Measurements from ENCODE around the gene OGDH. TPM values are rescaled to one million over a fixed set of nuclear protein-coding genes. Genes with fewer than 3 reads are reported as not detected.
A peak's percentile ranks its signal among the peaks of the same experiment; 100 is the strongest.
"Not testable (repeated sequence)": the region's sequence is repeated elsewhere in the genome, so short reads cannot be mapped to it uniquely, and the experiment has no call there.

The OGDH gene
- total and polyA plus RNA-seq, 7 donors = 176 to 500 (median 252) TPM

DNA sequence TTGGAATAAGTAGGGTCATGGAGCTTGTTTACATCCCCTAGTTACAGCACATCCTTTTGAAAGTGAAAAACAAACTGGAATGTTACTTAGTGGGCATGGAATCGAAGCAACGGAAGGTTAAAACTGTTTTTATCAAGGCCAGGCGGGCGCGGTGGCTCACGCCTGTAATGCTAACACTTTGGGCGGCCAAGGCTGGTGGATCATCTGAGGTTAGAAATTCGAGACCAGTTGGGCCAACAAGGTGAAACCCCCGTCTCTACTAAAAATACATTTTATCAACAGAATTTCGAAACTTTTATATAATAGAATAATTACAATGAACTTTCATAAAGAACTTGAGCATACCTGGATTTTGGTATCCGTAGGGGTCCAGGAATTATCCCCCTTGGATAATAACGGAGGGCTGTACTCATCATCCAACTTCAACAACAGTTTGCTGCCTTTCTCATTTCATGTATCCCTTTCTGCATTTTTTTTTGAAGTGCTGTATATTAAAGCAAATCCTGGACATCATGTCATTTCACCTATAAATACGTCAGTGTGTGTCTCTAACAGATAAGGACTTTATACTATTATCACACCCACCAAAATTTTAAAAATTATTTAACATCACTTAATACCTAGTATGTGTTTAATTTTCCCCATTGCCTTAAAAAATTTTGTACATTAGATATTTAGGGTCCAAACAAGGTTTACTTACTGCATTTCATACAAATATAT is 23.1 kb upstream of the OGDH start:
- Histone ChIP-seq H3K27me3 (ENCODE audit: insufficient read depth in 3 of 3, low read length in 2 of 3) (no peaks in the 10 kb centered on the region), H3K4me3 (peak overlapping the region; percentile 96), H3K27ac (peak overlapping the region; percentile 94), H3K9me3 (no peaks in the 10 kb centered on the region), H3K4me1 (peaks cover 25% of the 10 kb centered on the region), H3K36me3 (ENCODE audit: insufficient read depth in 1 of 2, low read depth in 1 of 2) (peaks cover 0 to 26% of the 10 kb centered on the region in 2 donors)
- ATAC-seq (no peak), DNase-seq (no peak)
- intact Hi-C loops (cut with DNase I) = loop anchor here in 1 of 2 donors (10.0 kb wide), 1 partner anchor 551 kb away; no protein-coding TSS in a partner anchor
- WGBS, 3 donors = 54 to 70% (median 56%) methylated on average over 13 of the region's 13 CpGs
- TF ChIP-seq, protein P1, sequence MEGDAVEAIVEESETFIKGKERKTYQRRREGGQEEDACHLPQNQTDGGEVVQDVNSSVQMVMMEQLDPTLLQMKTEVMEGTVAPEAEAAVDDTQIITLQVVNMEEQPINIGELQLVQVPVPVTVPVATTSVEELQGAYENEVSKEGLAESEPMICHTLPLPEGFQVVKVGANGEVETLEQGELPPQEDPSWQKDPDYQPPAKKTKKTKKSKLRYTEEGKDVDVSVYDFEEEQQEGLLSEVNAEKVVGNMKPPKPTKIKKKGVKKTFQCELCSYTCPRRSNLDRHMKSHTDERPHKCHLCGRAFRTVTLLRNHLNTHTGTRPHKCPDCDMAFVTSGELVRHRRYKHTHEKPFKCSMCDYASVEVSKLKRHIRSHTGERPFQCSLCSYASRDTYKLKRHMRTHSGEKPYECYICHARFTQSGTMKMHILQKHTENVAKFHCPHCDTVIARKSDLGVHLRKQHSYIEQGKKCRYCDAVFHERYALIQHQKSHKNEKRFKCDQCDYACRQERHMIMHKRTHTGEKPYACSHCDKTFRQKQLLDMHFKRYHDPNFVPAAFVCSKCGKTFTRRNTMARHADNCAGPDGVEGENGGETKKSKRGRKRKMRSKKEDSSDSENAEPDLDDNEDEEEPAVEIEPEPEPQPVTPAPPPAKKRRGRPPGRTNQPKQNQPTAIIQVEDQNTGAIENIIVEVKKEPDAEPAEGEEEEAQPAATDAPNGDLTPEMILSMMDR (IDR thresholded peaks at IDR 0.05) = no peak

DNA sequence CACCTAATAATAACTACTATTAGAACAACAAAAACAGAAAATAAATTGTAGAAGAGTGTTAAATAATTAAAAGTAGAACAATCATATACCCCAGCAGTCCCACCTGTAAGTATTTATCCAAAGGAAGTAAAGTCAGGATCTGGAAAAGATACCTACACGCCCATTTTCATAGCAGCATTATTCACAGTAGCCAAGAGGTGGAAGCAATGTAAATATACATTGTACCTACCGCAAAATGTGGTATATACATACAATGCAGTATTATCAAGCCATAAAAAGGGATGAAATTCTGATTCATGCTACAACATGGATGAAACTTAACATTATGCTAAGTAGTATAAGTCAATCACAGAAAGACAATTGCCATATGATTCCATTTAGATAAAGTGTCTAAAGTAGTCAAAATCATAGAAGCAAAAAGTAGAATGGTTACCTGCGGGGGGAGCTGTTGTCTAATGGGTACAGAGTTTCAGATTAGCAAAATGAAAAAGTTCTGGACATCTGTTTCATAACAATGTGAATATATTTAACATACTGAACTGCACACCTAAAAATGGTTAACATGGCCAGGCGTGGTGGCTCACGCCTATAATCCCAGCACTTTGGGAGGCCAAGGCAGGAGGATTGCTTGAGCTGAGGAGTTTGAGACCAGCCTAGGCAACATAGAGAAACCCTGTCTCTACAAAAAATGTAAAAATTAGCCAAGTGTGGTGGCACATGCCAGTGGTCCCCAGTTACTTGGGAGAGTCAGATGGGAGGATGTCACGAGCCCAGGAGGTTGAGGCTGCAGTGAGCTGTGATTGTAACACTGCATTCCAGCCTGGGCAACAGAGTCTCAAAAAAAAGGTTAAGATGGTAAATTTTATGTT is 18.4 kb upstream of the OGDH start:
- Histone ChIP-seq H3K27me3 (ENCODE audit: insufficient read depth in 3 of 3, low read length in 2 of 3) (no peaks in the 10 kb centered on the region), H3K27ac (no peak overlapping the region), H3K4me1 (peaks cover 6% of the 10 kb centered on the region), H3K4me3 (no peak overlapping the region), H3K36me3 (ENCODE audit: insufficient read depth in 1 of 2, low read depth in 1 of 2) (no peaks in the 10 kb centered on the region), H3K9me3 (no peaks in the 10 kb centered on the region)
- intact Hi-C loops (cut with DNase I) = loop anchor here (5.0 to 10.0 kb wide), 4 partner anchors 209 to 547 kb away; partner anchors contain the start of genes H2AZ2 (in 1 of the 2) and PPIA (in 1 of the 2)
- WGBS, 3 donors = 26 to 35% (median 26%) methylated on average over 6 of the region's 6 CpGs
- TF ChIP-seq, protein P1 (IDR thresholded peaks at IDR 0.05) = peak; percentile 64
- DNase-seq = no peak
- ATAC-seq = peak; percentile 60 to 86 (median 72)

DNA sequence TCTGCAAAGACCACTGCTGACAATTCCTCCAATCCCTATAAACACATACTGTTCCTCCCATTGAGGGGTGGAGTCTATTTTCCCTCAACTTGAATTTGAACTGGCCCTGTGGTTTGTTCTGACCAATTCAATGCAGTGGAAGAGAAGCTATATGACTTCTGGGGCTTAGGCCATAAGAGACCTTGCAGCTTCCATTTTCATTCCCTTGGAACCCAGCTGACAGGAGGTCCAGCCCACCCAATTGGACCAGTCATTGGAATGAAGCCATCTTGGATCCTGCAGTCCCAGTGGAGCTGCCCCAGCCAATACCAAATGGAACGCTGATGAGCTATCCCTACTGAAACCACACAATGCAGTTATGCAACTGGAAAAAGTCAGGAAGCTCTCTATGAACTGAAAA is 15.5 kb upstream of the OGDH start:
- TF ChIP-seq, protein P1 (IDR thresholded peaks at IDR 0.05) = no peak
- Histone ChIP-seq H3K36me3 (ENCODE audit: insufficient read depth in 1 of 2, low read depth in 1 of 2) (no peaks in the 10 kb centered on the region), H3K27ac (no peak overlapping the region), H3K4me3 (no peak overlapping the region), H3K27me3 (ENCODE audit: insufficient read depth in 3 of 3, low read length in 2 of 3) (no peaks in the 10 kb centered on the region), H3K9me3 (no peaks in the 10 kb centered on the region), H3K4me1 (peaks cover 9% of the 10 kb centered on the region)
- intact Hi-C loops (cut with DNase I) = loop anchor here in 1 of 2 donors (10.0 kb wide), 1 partner anchor 164 kb away; no protein-coding TSS in a partner anchor
- no peak for DNase-seq
- ATAC-seq = no peak
- 70 to 91% (median 86%) methylated on average over 1 of the region's 1 CpG for WGBS, 3 donors

DNA sequence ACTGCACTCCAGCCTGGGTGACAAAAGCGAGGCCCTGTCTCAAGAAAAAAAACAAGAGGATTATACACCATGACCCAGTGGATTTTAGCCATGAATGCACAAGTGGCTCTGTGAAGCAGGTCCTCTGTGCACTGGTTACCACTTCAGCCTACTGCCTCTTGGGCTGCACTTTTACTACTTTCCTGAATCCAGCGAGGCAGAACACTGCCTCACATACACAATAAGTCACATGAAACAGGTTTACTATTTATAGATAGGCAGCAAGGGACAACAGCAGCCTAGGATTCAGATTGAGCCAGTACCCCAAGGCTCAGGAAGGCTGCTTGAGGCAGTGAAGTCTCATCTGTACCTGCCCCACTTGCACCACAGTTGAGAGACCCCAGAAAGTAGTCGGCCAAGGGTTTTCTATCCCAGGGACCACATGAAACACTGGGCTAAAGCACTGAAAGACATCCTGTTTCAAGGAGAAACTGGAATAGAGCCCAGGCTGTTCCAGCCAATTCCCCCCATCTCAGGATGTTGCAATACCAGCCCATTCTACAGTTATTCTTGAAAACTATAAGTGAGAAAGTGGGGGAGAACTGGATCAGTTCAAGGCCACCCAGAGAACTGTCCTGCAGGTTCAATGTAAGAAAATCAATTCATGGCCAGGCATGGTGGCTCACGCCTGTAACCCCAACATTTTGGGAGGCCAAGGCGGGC is 10.3 kb upstream of the OGDH start:
- H3K4me3 ChIP-seq = no peak overlapping the region
- H3K9me3 ChIP-seq = no peaks in the 10 kb centered on the region
- no peaks in the 10 kb centered on the region for H3K27me3 ChIP-seq (ENCODE audit: insufficient read depth in 3 of 3, low read length in 2 of 3)
- H3K27ac ChIP-seq = peak overlapping the region; percentile 72
- no peaks in the 10 kb centered on the region for H3K36me3 ChIP-seq (ENCODE audit: insufficient read depth in 1 of 2, low read depth in 1 of 2)
- peaks cover 5% of the 10 kb centered on the region for H3K4me1 ChIP-seq
- TF ChIP-seq, protein P1 (IDR thresholded peaks at IDR 0.05) = no peak
- intact Hi-C loops (cut with DNase I) = loop anchor here in 1 of 2 donors (10.0 kb wide), 1 partner anchor 159 kb away; no protein-coding TSS in a partner anchor
- WGBS, 3 donors = 67 to 70% (median 67%) methylated on average over 5 of the region's 5 CpGs
- ATAC-seq (peak; percentile 85 to 96 (median 92)), DNase-seq (no peak)

DNA sequence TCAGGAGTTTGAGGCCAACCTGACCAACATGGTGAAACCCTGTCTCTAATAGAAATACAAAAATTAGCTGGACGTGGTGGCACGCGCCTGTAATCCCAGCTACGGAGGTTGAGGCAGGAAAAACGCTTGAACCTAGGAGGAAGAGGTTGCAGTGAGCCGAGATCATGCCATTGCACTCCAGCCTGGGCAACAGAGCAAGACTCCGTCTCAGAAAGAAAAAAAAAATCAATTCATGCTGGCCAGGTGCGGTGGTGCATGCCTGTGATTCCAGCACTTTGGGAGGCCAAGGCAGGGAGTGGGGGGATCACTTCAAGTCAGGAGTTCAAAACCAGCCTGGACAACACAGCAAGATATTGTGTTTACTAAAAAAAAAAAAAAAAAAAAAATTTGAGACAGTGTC is 9.2 kb upstream of the OGDH start:
- intact Hi-C loops (cut with DNase I) = loop anchor here in 1 of 2 donors (10.0 kb wide), 1 partner anchor 158 kb away; no protein-coding TSS in a partner anchor
- not testable (repeated sequence) for H3K4me1 ChIP-seq; H3K36me3 ChIP-seq (ENCODE audit: insufficient read depth in 1 of 2, low read depth in 1 of 2); ATAC-seq; H3K27me3 ChIP-seq (ENCODE audit: insufficient read depth in 3 of 3, low read length in 2 of 3); H3K27ac ChIP-seq; H3K9me3 ChIP-seq; H3K4me3 ChIP-seq; DNase-seq
- WGBS, 3 donors = 84 to 91% (median 87%) methylated on average over 8 of the region's 8 CpGs

Measured in psoas muscle (tissue), 8 donors.